ENCODE results near the gene ZNF808.
A peak's percentile ranks its signal among the peaks of the same experiment; 100 is the strongest.
"Not testable (repeated sequence)": the region's sequence is repeated elsewhere in the genome, so short reads cannot be mapped to it uniquely, and the experiment has no call there.

Gene ZNF808

DNA sequence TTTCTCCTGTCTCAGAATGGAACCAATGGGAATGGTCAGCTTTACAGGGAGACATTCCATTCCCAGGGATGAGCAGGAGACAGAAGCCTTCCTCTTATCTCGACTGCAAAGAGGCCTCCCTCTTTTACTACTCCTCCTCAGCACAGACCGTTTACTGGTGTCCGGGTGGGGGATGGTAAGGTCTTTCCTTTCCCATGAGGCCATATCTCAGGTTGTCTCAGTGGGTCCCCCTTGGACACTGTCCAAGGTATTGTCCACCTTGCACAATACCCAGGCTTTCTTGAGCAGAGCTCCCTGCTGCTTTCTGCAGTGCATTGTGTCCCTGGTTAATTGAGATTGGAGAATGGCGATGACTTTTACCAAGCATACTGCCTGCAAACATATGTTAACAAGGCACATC is 7.5 kb upstream of the ZNF808 start:
- H3K4me1 ChIP-seq = no peaks in the 10 kb centered on the region
- DNase-seq = no peak
- intact Hi-C loops (cut with DNase I; ENCODE audit: low total_unique reads) = no loop called here
- H3K9me3 ChIP-seq = peaks cover 0 to 34% (median 4%) of the 10 kb centered on the region in 3 donors
- peaks cover 10 to 17% (median 11%) of the 10 kb centered on the region in 3 donors for H3K36me3 ChIP-seq
- TF ChIP-seq, protein P1, sequence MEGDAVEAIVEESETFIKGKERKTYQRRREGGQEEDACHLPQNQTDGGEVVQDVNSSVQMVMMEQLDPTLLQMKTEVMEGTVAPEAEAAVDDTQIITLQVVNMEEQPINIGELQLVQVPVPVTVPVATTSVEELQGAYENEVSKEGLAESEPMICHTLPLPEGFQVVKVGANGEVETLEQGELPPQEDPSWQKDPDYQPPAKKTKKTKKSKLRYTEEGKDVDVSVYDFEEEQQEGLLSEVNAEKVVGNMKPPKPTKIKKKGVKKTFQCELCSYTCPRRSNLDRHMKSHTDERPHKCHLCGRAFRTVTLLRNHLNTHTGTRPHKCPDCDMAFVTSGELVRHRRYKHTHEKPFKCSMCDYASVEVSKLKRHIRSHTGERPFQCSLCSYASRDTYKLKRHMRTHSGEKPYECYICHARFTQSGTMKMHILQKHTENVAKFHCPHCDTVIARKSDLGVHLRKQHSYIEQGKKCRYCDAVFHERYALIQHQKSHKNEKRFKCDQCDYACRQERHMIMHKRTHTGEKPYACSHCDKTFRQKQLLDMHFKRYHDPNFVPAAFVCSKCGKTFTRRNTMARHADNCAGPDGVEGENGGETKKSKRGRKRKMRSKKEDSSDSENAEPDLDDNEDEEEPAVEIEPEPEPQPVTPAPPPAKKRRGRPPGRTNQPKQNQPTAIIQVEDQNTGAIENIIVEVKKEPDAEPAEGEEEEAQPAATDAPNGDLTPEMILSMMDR (IDR thresholded peaks at IDR 0.05) = no peak
- no peak overlapping the region for H3K27ac ChIP-seq
- H3K4me3 ChIP-seq = no peak overlapping the region
- no peaks in the 10 kb centered on the region for H3K27me3 ChIP-seq

DNA sequence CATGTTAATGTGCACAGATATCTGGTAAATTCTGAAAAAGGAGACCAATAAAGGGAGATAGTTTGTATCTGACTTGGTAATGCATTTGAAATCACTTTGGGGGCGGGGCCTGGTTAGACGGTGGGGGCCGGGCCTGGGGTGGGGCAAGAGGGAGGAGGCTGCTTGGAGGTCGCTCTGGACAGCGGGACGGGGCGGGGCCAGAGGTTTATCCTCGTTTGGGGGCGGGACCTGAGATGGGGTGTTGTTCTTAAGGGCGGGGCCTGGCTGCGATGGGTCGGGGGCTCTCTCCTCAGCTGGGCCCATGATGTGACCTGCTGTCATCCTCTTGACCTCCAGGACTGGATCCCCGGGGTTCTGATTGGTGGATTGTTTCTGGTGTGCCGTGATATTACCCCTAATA is 4.9 kb upstream of the ZNF808 start:
- intact Hi-C loops (cut with DNase I; ENCODE audit: low total_unique reads) = no loop called here
- H3K9me3 ChIP-seq = peaks cover 0 to 14% (median 4%) of the 10 kb centered on the region in 3 donors
- DNase-seq = no peak
- H3K27me3 ChIP-seq = no peaks in the 10 kb centered on the region
- no peak overlapping the region for H3K27ac ChIP-seq
- H3K4me1 ChIP-seq = peaks cover 0 to 7% (median 0%) of the 10 kb centered on the region in 4 donors
- no peak overlapping the region for H3K4me3 ChIP-seq
- no peaks in the 10 kb centered on the region for H3K36me3 ChIP-seq
- TF ChIP-seq, protein P1 (IDR thresholded peaks at IDR 0.05) = no peak

DNA sequence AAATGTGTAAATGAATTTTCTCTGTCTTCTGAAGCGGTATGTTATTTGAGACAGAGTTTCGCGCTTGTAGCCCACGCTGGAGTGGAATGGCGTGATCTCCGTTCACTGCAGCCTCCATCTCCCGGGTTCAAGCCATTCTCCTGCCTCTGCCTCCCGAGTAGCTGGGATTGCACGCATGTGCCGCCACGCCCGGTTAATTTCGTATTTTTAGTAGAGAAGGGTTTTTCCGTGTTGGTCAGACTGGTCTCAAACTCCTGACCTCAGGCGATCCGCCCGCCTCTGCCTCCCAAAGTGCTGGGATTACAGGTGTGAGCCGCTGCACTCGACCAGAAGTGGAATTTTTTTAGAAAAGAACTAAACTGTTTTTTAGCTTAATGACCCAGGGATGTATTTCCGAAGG is 3.4 kb upstream of the ZNF808 start:
- Histone ChIP-seq H3K9me3 (peaks cover 0 to 5% (median 0%) of the 10 kb centered on the region in 3 donors), H3K4me1 (peaks cover 0 to 19% (median 7%) of the 10 kb centered on the region in 4 donors), H3K36me3 (no peaks in the 10 kb centered on the region), H3K27me3 (no peaks in the 10 kb centered on the region), H3K27ac (no peak overlapping the region), H3K4me3 (no peak overlapping the region)
- TF ChIP-seq, protein P1 (IDR thresholded peaks at IDR 0.05) = no peak
- no peak for DNase-seq
- intact Hi-C loops (cut with DNase I; ENCODE audit: low total_unique reads) = no loop called here

DNA sequence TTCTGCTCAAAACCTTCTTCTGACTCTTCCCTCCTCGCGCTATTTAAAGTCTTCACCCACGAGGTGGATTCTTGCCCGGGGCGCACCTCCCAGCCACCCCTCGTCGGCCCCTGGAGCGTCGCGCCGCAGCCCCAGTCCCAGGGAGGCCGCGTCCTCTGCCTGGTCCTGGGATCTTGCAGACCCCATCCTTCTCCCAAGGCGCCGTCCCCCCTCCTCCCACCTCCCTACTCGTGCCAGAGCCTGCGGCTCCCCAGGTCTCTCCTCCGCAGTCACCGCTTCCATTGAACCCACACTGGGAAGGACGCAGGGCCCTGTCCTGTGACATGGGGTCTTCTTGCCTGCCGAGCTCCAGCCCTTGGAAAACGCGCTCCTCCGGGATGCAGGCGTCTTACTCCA is 486 bp downstream of the ZNF808 start:
- H3K4me3 ChIP-seq = peak overlapping the region; percentile 67 to 70
- TF ChIP-seq, protein P1 (IDR thresholded peaks at IDR 0.05) = no peak
- no peak for DNase-seq
- H3K27ac ChIP-seq = peak overlapping the region; percentile 85 to 92
- peaks cover 0 to 20% (median 7%) of the 10 kb centered on the region in 4 donors for H3K4me1 ChIP-seq
- H3K27me3 ChIP-seq = no peaks in the 10 kb centered on the region
- intact Hi-C loops (cut with DNase I; ENCODE audit: low total_unique reads) = no loop called here
- no peaks in the 10 kb centered on the region for H3K36me3 ChIP-seq
- H3K9me3 ChIP-seq = no peaks in the 10 kb centered on the region

DNA sequence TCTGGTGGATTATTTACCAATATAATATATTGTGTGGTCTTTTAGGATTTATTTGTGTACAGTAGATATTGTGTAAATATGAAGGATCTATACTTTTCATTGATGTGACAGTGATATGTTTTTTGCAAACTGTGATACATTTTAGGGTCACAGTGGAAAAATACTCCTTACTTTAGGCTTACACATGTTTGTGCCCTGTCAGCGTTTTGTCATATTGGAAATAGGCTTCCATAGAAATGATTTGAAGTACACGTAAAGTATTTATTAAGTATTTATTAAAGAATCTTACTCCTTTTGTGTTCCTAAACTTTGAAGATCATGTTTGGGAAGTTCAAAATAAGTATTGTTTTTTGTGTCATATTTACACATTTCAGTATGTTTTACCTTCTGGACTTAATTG is 5.0 kb downstream of the ZNF808 start:
- no peak overlapping the region for H3K27ac ChIP-seq
- TF ChIP-seq, protein P1 (IDR thresholded peaks at IDR 0.05) = no peak
- no peak overlapping the region for H3K4me3 ChIP-seq
- no peak for DNase-seq
- intact Hi-C loops (cut with DNase I; ENCODE audit: low total_unique reads) = no loop called here
- H3K9me3 ChIP-seq = no peaks in the 10 kb centered on the region
- H3K27me3 ChIP-seq = no peaks in the 10 kb centered on the region
- peaks cover 0 to 32% (median 7%) of the 10 kb centered on the region in 4 donors for H3K4me1 ChIP-seq
- H3K36me3 ChIP-seq = peaks cover 0 to 4% (median 0%) of the 10 kb centered on the region in 3 donors

DNA sequence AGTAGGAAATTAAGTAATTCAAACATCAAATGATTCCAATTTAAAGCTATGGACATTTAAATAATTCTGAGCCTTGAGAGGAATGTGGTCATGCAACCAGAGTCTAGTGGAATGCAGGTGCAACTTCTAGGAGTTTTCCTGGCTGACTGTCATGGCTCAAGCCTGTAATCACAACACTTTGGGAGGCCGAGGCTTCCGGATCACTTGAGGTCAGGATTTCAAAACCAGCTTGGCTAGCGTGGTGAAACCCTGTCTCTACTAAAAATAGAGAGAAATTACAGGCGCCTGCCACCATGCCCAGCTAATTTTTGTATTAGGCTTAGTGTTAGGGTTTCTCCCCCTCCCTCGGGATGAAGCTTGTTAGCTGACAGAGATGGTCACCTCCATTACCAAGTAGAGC is 6.4 kb downstream of the ZNF808 start:
- H3K36me3 ChIP-seq = peaks cover 0 to 4% (median 0%) of the 10 kb centered on the region in 3 donors
- H3K27ac ChIP-seq = no peak overlapping the region
- intact Hi-C loops (cut with DNase I; ENCODE audit: low total_unique reads) = no loop called here
- H3K9me3 ChIP-seq = no peaks in the 10 kb centered on the region
- peaks cover 0 to 21% (median under 1%) of the 10 kb centered on the region in 4 donors for H3K4me1 ChIP-seq
- H3K27me3 ChIP-seq = no peaks in the 10 kb centered on the region
- DNase-seq = no peak
- H3K4me3 ChIP-seq = no peak overlapping the region
- TF ChIP-seq, protein P1 (IDR thresholded peaks at IDR 0.05) = no peak

DNA sequence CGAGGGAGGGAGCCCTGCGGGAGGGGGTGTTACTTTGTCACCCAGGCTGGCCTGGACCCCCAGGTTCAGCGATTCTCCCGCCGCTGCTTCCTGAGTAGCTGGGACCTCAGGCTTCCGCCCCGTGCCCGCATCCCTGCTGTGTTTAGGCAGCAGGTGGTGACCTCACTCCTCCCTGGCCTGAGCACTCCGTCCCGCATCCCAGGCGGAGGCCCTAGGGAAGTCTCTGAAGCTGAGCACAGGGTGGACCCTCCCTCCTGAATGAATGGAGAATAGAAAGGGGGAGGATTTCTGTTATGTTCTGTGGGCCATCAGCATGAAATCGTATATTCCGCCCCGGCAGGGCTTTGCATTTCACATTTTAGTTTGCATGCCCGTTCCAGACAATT is 7.9 kb downstream of the ZNF808 start:
- H3K9me3 ChIP-seq; DNase-seq; H3K27me3 ChIP-seq; H3K36me3 ChIP-seq; intact Hi-C loops (cut with DNase I; ENCODE audit: low total_unique reads): not testable (repeated sequence)
- peaks cover 0 to 18% (median 0%) of the 10 kb centered on the region in 4 donors for H3K4me1 ChIP-seq
- H3K4me3 ChIP-seq = peak overlapping the region; percentile 55 to 78
- peak overlapping the region; percentile 76 for H3K27ac ChIP-seq

Measured in tibial artery (tissue), 4 donors.